SK-N-SH (cell line): Measurements from ENCODE around the gene IFNG.

Experiments used
- CTCF ChIP-seq: fragments of 200-600 bp; sonication (generic); IDR thresholded peaks from 2 replicates; pipeline ENCODE4 v1.6.1; 2017; ENCODE audit warnings: antibody characterized with exemption, mild to moderate bottlenecking, moderate library complexity
- EZH2phosphoT487 ChIP-seq: fragments of 200-600 bp; sonication (generic); IDR thresholded peaks from 2 replicates; pipeline ENCODE4 v1.6.1; 2017; ENCODE audit warnings: low read depth, mixed run types, mild to moderate bottlenecking, antibody characterized with exemption, moderate library complexity, borderline replicate concordance
- FOXJ3 ChIP-seq: sonication (generic); formaldehyde crosslinking; IDR thresholded peaks from 2 replicates; pipeline ENCODE4 v1.5.1; 2020; ENCODE audit warnings: mild to moderate bottlenecking, missing genetic modification reagents
- GABPA ChIP-seq: IDR thresholded peaks from 2 replicates; pipeline ENCODE4 v1.4.0; 2012; ENCODE audit warnings: low read depth, mild to moderate bottlenecking
- NFIC ChIP-seq: IDR thresholded peaks from 2 replicates; pipeline ENCODE4 v1.4.0; 2012; ENCODE audit warnings: borderline replicate concordance
- RAD21 ChIP-seq: IDR thresholded peaks from 2 replicates; pipeline ENCODE4 v1.6.1; 2012; ENCODE audit warnings: mild to moderate bottlenecking, low read length
- SIN3A ChIP-seq: IDR thresholded peaks from 2 replicates; pipeline ENCODE4 v1.6.1; 2012; ENCODE audit warnings: low read depth, mild to moderate bottlenecking, low read length, moderate library complexity, borderline replicate concordance
- SMC3 ChIP-seq: IDR thresholded peaks from 2 replicates; pipeline ENCODE4 v1.6.1; 2012; ENCODE audit warnings: low read depth, low read length, improper control_type of control experiment
- TAF1 ChIP-seq: IDR thresholded peaks from 2 replicates; pipeline ENCODE4 v1.6.1; 2012; ENCODE audit warnings: low read depth, mild to moderate bottlenecking, low read length, moderate library complexity, borderline replicate concordance
- TCF12 ChIP-seq: IDR thresholded peaks from 2 replicates; pipeline ENCODE4 v1.4.0; 2012

- no peak for TF ChIP-seq CTCF
- TF ChIP-seq SMC3: no peak
- TF ChIP-seq TAF1: no peak
- no peak for TF ChIP-seq TCF12
- no peak for TF ChIP-seq SIN3A
- TF ChIP-seq NFIC: no peak
- no peak for TF ChIP-seq EZH2phosphoT487
- no peak for TF ChIP-seq FOXJ3 (CRISPR knock-in tag)
- TF ChIP-seq GABPA: no peak
- TF ChIP-seq RAD21: no peak
Observed at GRCh38 chr12:68106660-68107059, 52.9 kb downstream of the IFNG start.
